IPS-15b (cell line): Measurements from ENCODE around the gene GPR17.

Experiments
- H3K27me3 ChIP-seq: one replicate; pipeline ENCODE4 v1.6.1; 2013; ENCODE audit warnings: low read length; ENCODE audit not compliant: control insufficient read depth, insufficient read depth
- H3K36me3 ChIP-seq: one replicate; pipeline ENCODE4 v1.6.1; 2013; ENCODE audit warnings: low read length; ENCODE audit not compliant: control insufficient read depth, insufficient read depth
- H3K4me1 ChIP-seq: one replicate; pipeline ENCODE4 v1.6.1; 2013; ENCODE audit warnings: mild to moderate bottlenecking, low read length; ENCODE audit not compliant: control insufficient read depth, insufficient read depth
- H3K4me3 ChIP-seq: one replicate; pipeline ENCODE4 v1.5.1; 2013; ENCODE audit warnings: low read depth, low read length
- H3K9ac ChIP-seq: one replicate; pipeline ENCODE4 v1.6.1; 2013; ENCODE audit warnings: low read depth, mild to moderate bottlenecking, low read length
- H3K9me3 ChIP-seq: one replicate; pipeline ENCODE4 v1.6.1; 2013; ENCODE audit warnings: mild to moderate bottlenecking, low read length; ENCODE audit not compliant: control insufficient read depth, insufficient read depth

The GPR17 gene

DNA sequence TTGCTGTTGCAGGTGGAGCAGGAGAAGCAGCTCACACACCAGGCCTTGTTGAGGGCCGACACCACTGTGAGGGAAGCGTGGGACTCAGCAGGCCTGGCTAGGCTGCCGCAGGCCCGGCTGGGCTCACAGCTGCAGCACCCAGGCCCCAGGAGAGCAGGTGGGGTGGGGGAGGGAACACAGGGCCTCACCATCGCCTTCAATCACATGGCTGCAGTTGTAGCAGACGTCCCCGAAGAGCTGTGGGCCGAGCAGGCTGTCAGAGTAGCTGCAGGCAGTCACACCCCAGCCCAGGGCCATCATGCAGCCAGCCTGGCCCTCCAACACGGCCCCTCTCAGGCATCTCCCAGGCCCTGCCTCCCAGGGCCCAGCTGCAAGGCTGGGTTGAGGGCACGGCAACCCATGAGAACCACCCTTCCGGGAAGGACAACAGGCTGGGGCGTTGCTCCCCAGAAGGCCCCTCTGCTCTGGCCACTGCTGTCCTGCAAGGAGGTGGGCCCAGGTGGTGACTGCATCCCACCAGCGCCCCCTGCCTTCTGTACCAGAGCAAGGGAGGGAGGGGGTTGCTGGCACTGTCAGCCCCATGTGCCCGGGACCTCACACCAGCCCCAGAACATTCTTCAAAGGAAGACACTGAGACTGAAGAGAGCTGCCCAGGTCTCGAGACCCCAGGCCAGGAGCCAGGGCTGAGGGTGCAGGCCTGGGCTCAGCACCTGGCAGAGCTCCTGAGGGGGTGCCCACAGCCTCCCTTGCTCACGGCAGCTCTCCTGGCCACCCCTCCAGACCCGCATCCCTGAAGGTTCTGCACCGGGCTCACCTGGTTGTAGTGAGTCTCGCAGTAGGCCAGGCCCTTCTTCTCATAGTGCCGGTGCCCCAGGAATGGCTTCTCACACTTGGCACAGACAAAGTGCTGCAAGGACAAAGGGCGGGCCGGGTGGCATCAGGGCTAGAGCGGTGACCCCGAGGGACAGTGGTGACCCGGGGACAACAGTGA lies 5.6 kb upstream of the GPR17 start:
- H3K9ac ChIP-seq: no peak overlapping the region
- H3K9me3 ChIP-seq: no peaks in the 10 kb centered on the region
- H3K4me3 ChIP-seq: no peak overlapping the region
- no peaks in the 10 kb centered on the region for H3K27me3 ChIP-seq
- no peaks in the 10 kb centered on the region for H3K36me3 ChIP-seq
- H3K4me1 ChIP-seq: peaks cover 9% of the 10 kb centered on the region

DNA sequence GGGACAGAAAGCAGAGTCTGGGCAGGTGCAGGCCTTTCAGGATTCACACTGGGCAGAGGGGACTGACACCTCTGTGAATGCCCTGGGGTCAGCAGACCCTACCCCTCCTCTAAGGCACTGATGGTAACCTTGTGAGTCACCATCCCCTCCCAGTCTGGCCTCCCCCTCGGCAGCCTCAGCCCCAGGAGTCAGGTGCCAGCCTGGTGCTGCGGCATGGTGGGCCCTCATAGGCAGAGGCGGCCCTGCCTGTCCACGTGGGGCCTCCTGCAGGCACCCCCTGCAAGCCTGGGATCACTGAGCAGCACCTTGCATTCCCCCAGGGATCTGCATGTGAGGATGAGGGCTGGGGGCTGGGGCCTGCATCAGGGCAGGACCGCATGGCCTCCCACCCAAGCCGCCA lies 4.8 kb upstream of the GPR17 start:
- no peaks in the 10 kb centered on the region for H3K36me3 ChIP-seq
- H3K4me3 ChIP-seq: no peak overlapping the region
- no peak overlapping the region for H3K9ac ChIP-seq
- H3K4me1 ChIP-seq: peaks cover 9% of the 10 kb centered on the region
- H3K9me3 ChIP-seq: no peaks in the 10 kb centered on the region
- H3K27me3 ChIP-seq: no peaks in the 10 kb centered on the region

DNA sequence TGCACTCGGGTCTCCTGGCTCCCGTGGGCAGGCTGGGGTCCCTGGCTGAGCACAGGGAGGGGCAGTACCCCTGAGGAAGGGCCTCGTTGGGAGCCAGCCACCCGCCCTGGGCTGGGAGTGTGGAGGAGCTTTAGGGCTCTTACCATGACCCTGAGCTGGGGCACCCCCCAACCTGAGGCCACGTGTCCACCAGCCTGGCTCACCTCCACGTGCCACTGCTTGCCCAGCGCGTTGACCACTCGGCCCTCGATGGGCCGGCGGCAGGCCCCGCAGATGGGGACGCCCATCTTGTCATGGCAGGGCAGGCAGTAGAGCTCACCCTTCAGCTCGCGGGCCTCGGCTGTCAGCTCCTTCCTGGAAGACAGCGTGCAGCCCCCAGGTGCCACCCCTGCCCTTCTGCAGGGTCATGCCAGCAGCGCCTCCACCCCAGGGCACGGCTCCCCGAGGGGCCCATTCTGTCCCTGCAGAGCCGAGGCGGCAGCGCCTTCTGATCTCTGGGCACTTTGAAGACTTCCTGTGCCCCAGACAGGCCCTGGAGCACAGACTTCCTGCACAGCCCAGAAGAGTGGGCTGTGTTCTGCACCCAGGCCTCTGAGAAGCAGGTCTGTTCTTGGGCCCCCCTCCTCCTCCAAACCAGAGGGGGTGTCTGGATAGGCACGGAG lies 4.0 kb upstream of the GPR17 start:
- Histone ChIP-seq H3K27me3 (no peaks in the 10 kb centered on the region), H3K4me3 (no peak overlapping the region), H3K4me1 (peaks cover 9% of the 10 kb centered on the region), H3K9ac (no peak overlapping the region), H3K36me3 (no peaks in the 10 kb centered on the region), H3K9me3 (no peaks in the 10 kb centered on the region)

DNA sequence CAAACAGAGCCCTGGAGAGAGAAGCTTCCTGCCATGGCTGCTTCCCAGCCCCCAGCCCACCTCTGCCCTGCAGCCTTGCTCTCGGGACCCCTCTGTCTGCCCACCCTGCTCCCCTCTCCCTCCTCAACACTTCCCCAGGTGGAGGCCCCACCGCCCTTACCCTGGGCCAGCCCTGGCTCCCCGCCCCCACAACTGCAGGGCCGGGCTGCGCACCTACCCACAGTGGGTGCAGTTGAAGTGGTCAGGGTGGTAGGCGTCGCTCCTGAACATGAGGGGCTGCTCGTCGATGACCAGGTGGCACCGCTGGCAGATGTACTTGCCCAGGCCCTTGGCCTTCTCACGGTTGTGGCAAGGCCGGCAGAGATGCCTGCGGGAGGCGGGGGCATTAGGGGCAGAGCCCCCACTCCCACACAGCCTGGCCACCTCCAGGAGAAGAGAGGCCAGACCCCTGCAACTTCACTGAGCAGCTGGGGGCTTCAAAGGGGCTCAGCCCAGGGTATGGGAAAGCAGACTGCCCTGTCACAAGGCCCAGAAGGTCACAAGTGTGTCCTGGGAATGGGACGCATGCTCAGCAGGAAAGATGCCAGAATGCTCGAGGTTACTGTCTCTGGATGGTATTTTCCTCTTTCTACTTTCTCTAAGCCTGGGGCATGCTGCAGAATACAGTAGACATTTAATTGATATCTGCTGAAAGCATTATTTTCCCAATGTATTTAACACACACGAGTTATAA lies 3.1 kb upstream of the GPR17 start:
- no peaks in the 10 kb centered on the region for H3K9me3 ChIP-seq
- no peaks in the 10 kb centered on the region for H3K36me3 ChIP-seq
- no peak overlapping the region for H3K4me3 ChIP-seq
- H3K9ac ChIP-seq: no peak overlapping the region
- H3K27me3 ChIP-seq: no peaks in the 10 kb centered on the region
- H3K4me1 ChIP-seq: peaks cover 3% of the 10 kb centered on the region

DNA sequence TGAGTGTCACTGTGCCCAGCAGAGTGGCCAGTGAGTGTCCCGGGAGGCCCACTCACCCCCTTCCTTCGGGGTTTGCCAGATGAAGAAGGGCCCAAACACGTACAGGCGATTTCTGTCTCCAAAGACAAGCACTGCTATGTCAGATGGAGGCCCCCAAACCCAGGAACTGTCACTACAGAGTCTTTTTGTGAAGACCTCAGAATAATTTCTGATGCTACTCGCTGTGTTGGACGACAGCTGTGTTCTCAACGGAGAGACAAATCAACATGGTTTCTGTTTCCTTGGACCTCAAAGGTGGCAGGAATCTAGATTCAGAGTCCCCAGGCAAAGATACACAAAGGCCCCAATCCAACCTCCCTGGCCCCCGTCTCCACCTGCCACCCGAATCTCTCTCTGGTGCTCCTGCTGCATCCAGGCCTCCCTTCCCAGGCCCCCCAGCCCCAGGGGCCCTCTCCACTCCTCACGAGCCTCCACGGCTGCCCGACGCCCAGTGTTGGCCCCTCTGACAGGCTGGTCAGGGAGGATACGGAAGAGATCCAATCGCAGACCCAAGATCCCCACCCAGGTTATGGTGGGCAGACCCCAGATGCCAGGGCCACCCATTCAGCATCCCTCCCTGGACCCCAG lies 2.4 kb upstream of the GPR17 start:
- H3K36me3 ChIP-seq: no peaks in the 10 kb centered on the region
- no peak overlapping the region for H3K9ac ChIP-seq
- H3K9me3 ChIP-seq: no peaks in the 10 kb centered on the region
- no peaks in the 10 kb centered on the region for H3K4me1 ChIP-seq
- H3K4me3 ChIP-seq: no peak overlapping the region
- H3K27me3 ChIP-seq: no peaks in the 10 kb centered on the region

DNA sequence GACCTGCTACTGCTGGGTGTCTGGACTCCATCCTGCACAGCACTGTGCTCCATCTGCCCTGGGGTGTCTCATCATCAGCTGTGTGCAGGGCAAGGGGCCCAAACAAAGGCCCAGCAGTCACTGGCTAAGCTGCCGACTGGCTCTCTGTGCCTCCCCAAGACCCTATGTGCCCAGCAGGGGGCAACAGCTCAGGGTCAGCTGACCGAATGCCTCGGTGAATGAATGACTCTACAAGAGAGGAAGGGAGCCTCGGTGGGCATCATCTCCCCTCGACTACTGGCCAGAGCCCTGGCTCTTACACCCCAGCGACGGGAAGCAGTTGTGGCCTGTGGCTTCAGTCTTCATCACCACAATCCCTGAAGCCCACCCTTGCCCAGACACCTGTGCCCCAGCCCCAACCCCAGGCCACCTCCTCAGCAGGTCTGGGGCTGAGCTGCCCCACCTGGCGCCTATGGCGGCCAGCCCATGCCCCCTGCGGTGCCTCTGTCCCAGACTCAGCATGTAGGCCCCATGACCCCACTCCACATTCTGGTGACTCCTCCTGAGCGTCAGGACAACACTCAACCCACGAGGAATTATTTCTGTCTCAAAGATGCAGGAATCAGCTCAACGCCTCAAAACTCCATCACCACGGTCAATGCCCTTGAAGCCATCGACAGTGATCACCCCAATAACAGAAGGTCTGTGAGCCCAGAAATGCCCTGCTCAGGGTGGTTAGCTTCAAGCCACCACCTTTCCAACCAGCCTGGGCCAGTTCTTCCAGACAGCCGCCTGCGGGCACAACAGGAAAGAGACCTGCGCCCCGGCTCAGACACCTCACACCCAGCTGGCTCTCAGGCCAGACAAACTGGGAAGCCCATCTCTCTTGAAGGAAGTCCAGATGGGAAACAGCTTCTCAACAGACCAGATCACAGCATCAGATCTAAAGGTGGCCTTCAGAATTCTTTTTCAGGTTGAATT lies 1.6 kb upstream of the GPR17 start:
- Histone ChIP-seq H3K9me3 (no peaks in the 10 kb centered on the region), H3K4me1 (no peaks in the 10 kb centered on the region), H3K4me3 (no peak overlapping the region), H3K27me3 (no peaks in the 10 kb centered on the region), H3K9ac (no peak overlapping the region), H3K36me3 (no peaks in the 10 kb centered on the region)

DNA sequence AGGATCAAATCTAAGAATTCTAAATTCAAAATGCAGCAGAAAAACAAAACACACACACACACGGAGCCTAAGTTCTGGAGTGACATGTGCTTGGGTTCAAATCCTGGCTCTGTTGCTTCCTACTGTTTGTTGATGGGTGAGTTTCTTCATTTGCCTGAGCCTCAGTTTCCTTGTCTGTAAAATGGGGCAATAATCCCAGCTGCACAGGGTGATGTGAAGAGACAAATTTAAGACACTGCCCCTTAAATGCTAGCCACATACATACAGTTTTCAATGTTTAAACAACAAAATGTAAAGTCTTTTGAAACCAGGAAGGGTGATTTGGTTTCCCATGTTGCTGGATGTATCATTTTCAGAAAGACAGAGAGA lies 943 bp upstream of the GPR17 start:
- Histone ChIP-seq H3K9ac (no peak overlapping the region), H3K4me1 (no peaks in the 10 kb centered on the region), H3K27me3 (no peaks in the 10 kb centered on the region), H3K9me3 (no peaks in the 10 kb centered on the region), H3K36me3 (no peaks in the 10 kb centered on the region), H3K4me3 (no peak overlapping the region)

DNA sequence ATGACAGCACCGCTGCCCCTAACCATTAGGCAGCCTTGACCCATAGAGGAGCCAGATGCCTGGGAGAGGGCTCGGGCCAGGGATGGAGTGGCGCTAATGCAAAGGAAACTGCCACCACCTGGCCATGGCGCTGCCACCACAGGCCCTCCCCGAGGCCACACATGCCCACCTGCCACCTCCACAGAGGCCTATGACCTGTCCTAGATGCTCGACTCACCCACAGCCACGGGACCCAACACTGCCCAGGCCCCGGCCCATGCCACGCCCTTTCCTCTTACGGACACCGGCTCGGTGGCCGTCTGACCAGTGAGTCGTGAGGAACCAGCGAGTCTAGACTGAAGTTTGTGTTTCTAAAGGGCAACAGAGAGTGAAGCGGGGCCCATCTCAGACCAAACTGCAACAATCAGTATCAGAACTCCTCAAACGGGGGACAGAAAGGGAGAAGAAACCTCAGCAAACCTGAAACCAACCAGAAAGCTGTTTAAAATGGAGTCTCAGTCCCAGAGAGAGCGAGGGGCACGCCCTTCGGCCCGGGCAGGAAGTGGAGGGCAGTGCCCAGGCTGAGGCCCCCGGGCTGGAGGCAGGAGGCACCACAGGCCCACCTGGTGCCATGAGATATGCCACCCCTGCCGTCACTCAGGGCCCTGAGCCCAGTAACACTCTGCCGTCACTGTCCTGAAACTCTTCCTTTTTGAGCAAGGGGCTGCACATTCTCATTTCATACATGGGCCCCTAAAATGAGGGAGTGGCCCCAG lies 711 bp downstream of the GPR17 start:
- Histone ChIP-seq H3K4me3 (no peak overlapping the region), H3K4me1 (no peaks in the 10 kb centered on the region), H3K27me3 (no peaks in the 10 kb centered on the region), H3K36me3 (no peaks in the 10 kb centered on the region), H3K9ac (no peak overlapping the region), H3K9me3 (no peaks in the 10 kb centered on the region)

DNA sequence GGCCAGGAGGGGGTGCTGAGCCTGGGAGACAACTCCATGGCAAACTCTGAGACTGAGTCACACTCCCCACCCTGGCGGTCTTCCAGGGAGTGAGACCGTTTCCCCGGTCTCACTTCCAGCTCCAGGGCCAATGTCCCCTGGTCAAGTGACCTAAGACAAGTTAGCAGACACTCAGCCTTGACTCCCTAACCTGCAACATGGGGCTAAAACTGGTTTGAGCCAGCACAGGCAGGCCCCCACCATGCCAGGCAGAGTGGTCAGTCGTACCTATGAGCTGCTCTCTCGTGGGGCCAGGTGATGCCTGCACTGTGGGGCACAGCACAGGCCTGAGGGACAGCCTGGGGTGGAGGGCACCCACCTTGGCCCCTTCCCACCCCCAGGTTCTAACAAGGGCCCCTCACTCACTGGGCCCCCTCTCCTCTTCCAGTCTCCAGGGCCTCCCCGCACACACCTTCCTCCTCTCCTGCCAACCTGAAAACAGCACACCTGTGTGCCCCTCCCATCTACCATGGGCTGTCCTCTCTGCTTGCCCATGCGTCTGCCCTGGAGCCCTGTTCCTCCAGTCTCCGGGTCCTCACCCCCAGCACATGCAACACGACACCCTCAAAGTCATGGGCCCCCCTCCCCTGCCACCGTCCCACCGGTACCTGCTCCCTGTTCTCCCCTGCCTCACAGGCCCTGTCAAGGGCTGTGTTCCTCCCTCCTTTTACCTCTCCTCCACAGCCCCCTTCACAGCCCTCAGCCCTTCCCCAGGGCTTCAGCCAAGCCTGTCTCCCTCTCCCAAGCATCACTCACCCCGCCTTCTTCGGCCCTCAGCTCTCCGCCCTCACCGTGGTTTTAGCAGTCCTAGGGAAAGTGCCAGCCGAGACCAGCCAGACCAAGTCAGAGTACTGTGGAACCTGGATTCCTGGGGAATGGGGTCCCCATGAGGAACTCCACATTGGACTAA lies 1.6 kb downstream of the GPR17 start:
- Histone ChIP-seq H3K36me3 (no peaks in the 10 kb centered on the region), H3K9ac (no peak overlapping the region), H3K27me3 (no peaks in the 10 kb centered on the region), H3K9me3 (no peaks in the 10 kb centered on the region), H3K4me1 (no peaks in the 10 kb centered on the region), H3K4me3 (no peak overlapping the region)
